HG02970 (cell line): ENCODE data around the gene CMTM6.
"Not testable (repeated sequence)": the region's sequence is repeated elsewhere in the genome, so short reads cannot be mapped to it uniquely, and the experiment has no call there.

Experiments used
- ATAC-seq: cut with Tn5 transposase; IDR thresholded peaks from one replicate; pipeline ENCODE4 v1.9.1; 2021; ENCODE audit warnings: mild to moderate bottlenecking, moderate library complexity, moderate number of reproducible peaks; ENCODE audit not compliant: unreplicated experiment, low FRiP score

CMTM6 gene

DNA sequence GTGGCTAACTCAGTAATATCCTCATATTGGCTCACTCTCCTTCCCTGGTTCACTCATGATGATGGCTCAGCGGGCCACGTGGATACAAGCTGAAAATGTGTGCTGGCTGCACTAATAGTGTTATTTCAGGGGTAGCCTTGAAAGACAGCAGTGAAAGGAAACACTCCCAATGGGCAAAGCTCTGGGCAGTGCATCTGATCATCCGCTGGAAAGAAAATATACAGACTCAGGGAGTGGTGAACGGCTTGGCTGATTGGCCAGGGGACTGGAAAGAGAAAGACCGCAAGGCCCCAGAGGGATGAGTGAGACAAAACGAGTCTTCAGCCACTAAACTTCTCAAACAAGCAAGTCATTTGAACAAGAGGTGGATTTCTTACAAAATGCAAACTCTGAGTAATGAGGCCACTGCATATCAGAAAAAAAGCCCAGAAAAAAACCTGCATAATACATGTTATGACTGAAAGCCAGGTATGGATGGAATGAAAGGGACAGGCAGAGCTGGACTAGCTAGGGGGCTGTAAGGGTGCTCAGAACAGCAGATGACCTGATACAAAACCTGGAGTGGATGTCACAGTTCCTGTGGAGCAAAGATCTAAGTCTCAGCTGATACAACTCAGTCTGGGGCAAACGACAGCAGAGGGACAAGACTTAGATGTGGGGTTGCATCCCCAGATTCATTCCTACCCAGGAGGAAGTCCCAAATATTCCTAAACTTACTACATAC, 33.3 kb downstream of the CMTM6 start:
- ATAC-seq, result no peak

GRCh38 chr3:32467333-32468070, 35.1 kb downstream of the CMTM6 start:
- peak; percentile 69 for ATAC-seq

GRCh38 chr3:32466808-32467207, 35.8 kb downstream of the CMTM6 start:
- ATAC-seq, result not testable (repeated sequence)

GRCh38 chr3:32464726-32465125, 37.9 kb downstream of the CMTM6 start:
- not testable (repeated sequence) for ATAC-seq

- not testable (repeated sequence) for ATAC-seq
Observed at GRCh38 chr3:32463415-32463814, 39.2 kb downstream of the CMTM6 start.

- ATAC-seq, result not testable (repeated sequence)
Observed at GRCh38 chr3:32462191-32462986, 40.3 kb downstream of the CMTM6 start.

GRCh38 chr3:32460817-32461496, 41.7 kb downstream of the CMTM6 start:
- not testable (repeated sequence) for ATAC-seq

GRCh38 chr3:32460031-32460749, 42.5 kb downstream of the CMTM6 start:
- ATAC-seq, result peak; percentile 77

DNA sequence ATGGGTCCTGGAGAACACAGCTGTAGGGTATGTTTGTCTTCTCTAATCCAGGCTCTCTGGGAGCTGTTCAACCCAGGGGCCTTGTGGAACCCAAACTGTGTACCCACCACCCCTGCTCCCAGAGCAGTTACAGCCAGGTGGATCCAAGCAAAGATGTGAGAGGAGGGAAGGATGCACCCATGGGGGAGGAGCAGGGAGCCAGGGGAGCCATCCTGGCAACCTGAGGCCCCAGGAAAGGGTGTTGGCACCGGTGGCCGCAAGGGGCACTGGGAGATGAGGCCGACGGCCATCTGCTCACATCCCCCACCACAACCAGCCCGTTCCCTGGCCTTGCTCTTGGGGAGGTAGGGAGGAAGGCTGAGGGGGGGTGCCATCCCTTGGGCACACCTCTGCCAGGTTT, 43.2 kb downstream of the CMTM6 start:
- no peak for ATAC-seq

- no peak for ATAC-seq
Observed at GRCh38 chr3:32457971-32458471, 44.6 kb downstream of the CMTM6 start.

GRCh38 chr3:32456429-32457130, 46.1 kb downstream of the CMTM6 start:
- ATAC-seq, result no peak

DNA sequence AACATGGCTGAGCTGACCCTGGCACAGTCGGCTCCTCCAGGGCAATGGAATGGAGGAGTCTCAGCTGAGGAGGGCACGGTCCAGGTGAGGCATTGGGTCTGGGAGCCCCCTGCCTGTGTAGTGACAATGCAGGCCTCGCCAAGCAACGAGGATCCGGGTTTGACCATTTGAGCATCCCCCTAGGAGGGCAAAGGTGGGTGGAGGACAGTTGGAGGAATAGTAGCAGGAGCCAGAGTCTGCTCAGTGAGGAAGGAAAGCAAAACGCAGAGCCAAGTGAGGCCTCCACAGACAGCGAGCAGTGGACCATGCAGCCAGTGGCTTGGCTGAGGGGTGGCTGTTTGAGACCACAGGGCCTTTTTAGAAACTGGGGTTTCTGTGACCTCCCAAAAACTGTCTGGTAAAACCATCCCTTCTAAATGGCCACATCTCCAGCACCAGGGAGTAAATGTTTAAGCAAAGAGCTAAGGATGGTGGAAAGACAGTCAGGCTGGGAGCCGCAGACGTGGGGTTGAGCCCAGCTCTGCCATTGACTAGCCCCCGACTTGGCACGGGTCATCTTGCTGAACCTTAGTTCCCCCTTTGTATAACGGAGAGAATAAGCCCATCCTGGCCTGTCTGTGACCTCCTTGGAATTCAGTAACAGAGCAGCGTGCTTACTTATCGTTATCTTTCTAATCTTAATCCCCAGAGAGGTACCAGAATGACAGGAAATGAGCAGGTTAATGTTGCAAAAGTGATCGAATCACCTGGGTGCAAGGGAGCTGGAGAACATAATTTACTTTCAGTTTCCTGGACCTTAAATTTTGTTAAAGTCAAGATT, 46.8 kb downstream of the CMTM6 start:
- ATAC-seq, result no peak

DNA sequence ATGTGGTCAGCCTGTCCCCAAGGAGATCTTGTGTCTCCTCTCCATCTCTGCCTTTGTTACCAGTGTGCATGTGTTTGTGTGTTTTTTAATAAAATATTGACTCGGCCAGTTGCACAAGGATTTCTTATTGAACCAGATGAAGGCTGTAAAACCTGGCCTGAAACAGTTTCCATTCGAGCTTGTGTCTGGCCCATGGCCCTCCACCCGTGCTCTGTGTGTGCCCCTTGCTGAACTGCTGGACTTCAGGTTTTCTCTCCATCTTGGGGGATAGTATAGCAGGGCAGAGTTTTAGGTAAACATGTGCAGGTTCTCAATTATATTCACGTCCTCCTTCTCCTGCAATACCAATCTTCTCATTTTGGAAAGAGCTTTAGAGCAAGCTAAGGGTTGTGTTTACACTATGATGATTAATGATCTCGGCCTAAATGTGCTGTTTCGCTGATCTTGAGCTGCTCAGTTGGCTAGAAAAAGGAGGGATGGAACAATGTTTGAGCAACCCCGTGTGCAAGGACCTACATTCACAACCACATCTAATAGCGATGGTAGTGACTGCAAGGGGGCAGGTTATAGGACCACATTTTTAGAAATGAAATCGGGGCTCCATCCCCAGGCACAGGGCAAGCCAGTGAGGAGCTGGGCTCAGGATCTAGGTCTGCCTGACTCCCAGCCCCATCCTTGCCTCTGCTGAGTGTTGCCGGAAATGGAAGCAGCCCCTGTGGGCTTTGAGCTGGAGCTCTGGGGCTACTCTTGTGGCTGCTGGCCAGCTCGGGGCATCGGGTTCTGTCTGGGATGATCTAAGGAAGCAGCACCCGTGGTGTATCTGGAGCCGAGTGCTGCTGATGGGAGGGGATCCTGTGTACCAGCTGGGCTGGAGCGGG, 47.7 kb downstream of the CMTM6 start:
- no peak for ATAC-seq

DNA sequence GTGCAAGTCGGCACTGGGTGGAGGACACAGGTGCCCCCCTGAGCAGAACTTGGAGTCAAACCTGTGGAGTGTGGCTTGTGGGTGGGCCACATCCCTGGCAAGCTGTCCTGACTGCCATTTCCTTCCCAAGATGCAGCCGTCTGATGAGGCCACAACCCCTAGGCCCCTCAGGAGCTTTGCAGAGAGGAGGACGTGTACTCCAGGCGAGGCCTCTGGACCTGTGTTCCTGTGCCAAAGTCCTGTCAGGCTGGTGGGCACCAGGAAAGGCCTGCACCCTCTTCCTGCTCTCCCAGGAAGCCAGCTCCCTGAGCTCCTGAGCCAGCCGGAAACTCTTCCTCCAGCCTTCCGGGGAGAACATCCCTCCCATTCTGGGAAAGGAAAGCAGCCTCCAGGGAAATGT, 48.5 kb downstream of the CMTM6 start:
- ATAC-seq, result no peak

DNA sequence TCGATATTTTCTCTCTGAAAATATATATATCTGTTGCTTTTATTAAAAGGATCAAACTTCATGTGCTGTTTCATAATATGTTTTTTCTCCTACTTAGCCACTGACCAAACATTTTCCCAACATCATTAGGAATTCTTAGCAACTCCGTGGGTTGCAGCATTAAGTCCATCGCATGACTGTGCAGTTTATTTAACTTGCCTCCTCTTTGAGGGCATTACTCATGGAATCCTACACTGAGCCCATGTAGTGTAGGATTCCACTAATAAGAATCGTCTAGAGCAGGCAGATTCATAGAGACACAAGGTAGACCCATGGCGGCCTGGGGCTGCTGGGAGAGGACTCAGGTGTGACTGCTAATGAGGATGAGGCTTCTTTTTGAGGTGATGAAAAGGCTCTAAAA, 49.3 kb downstream of the CMTM6 start:
- no peak for ATAC-seq

DNA sequence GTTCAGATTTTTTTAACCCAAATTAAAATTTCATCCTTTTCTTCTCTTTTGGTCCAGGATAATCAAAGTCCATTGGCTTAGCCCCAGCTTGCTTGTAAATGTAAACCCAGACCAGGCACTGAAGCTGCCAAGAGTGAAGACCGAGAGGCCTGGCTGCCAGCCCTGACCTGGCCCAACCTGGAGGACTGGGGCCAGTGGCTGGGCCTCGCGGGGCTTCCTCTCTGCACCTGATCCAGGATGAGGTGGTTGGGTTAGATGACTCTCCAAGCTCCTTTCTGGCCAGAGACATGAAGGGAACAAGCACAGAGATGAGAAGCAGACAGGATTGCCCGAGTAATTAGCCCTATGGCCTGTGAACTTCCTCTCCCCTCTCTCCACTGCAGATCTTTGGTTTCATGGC, 50.6 kb downstream of the CMTM6 start:
- no peak for ATAC-seq

DNA sequence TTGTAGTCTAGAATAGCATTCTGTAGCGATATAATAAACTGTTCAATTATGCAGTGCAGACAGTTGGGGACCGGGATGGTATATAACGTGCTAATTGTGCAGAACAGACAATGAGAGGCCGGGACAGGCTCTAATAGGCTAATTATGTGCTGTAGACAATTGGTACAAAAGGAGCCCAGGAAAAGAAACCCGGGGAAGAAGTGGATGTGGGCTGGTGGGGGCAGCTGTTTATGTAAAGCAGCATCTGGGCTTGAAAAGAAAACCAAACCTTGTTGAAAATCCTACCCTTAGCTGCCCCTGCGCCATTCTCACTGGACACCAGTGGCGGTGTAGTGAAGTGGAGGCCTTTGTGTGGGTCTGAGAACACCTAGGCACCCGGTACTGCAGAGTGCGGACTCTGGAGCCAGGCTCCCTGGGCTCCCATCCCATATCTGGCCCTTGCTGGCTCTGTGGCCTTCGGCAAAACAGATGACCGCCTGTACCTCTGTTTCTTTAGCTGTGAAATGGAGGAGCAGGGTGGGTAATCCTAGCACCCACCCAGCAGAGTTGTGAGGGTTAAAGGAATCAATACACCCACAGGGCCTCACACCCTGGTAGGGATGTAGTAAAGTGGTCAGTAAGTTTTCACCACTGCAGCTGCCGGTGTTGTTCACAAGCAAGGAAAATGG, 51.5 kb downstream of the CMTM6 start:
- no peak for ATAC-seq
